ENCODE measurements around the gene OR4D11. TPM values are rescaled to one million over a fixed set of nuclear protein-coding genes. Genes with fewer than 3 reads are reported as not detected.
"Not testable (repeated sequence)": the region's sequence is repeated elsewhere in the genome, so short reads cannot be mapped to it uniquely, and the experiment has no call there.

Gene OR4D11
- total RNA-seq, 1 donor from 2014 or later = not detected

GRCh38 chr11:59547605-59548308 is 44.4 kb downstream of the OR4D11 start:
- intact Hi-C loops (cut with micrococcal nuclease) = not testable (repeated sequence)

- intact Hi-C loops (cut with micrococcal nuclease) = no loop called here
Observed at GRCh38 chr11:59548309-59548656, 44.9 kb downstream of the OR4D11 start.

GRCh38 chr11:59550368-59550841 is 47.0 kb downstream of the OR4D11 start:
- intact Hi-C loops (cut with micrococcal nuclease) = loop anchor here (1.0 to 10.0 kb wide), 11 partner anchors 10 to 1896 kb away; partner anchors contain the start of genes CLP1, DTX4, FAM111A and FAM111B

GRCh38 chr11:59550842-59551658 is 47.7 kb downstream of the OR4D11 start:
- intact Hi-C loops (cut with micrococcal nuclease) = loop anchor here (1.0 to 10.0 kb wide), 11 partner anchors 9 to 1896 kb away; partner anchors contain the start of genes CLP1, DTX4, FAM111A and FAM111B

- intact Hi-C loops (cut with micrococcal nuclease) = loop anchor here (2.0 to 10.0 kb wide), 5 partner anchors 203 to 1897 kb away; partner anchors contain the start of genes CLP1, DTX4, FAM111B and MRPL16
Observed at GRCh38 chr11:59551659-59552521, 48.5 kb downstream of the OR4D11 start.

- intact Hi-C loops (cut with micrococcal nuclease) = loop anchor here (5.0 to 10.0 kb wide), 3 partner anchors 381 to 1898 kb away; partner anchors contain the start of genes CLP1, DTX4 and FAM111B
Observed at GRCh38 chr11:59552844-59553243, 49.5 kb downstream of the OR4D11 start.

- intact Hi-C loops (cut with micrococcal nuclease) = loop anchor here (5.0 to 10.0 kb wide), 3 partner anchors 381 to 1899 kb away; partner anchors contain the start of genes CLP1, DTX4 and FAM111B
Observed at GRCh38 chr11:59553323-59553722, 49.9 kb downstream of the OR4D11 start.

Other genes starting within 250 kb of the OR4D11 start
- not detected in 2 replicates for gene OR5AN1, start 144.7 kb upstream of the OR4D11 start, total RNA-seq
- gene OR5A2, start 77.2 kb upstream of the OR4D11 start, total RNA-seq = not detected in 2 replicates
- gene OR5A1, start 67.1 kb upstream of the OR4D11 start, total RNA-seq = not detected in 2 replicates
- gene OR4D6, start 46.6 kb upstream of the OR4D11 start, total RNA-seq = not detected in 2 replicates
- not detected in 2 replicates for gene OR4D10, start 30.3 kb upstream of the OR4D11 start, total RNA-seq
- gene OR4D9, start 8.0 kb downstream of the OR4D11 start, total RNA-seq = not detected in 2 replicates
- 39.8 and 45.7 TPM in 2 replicates for gene OSBP, start 112.2 kb downstream of the OR4D11 start, total RNA-seq
- 57.6 and 60.8 TPM in 2 replicates for gene PATL1, start 165.5 kb downstream of the OR4D11 start, total RNA-seq
- not detected in 2 replicates for gene OR10V1, start 210.3 kb downstream of the OR4D11 start, total RNA-seq